Thyroid gland (tissue), 4 donors: ENCODE data around the gene LIMS1.

Experiments used
- CTCF ChIP-seq, 6 experiments: fragments of 200-600 bp in 3 of 6; fragments of 450-650 bp in 3 of 6; sonication (generic) in 3 of 6; IDR thresholded peaks; one replicate each; pipeline ENCODE4 v1.5.1; 2016 to 2019; ENCODE audit warnings: antibody characterized with exemption in 6 of 6, mild to moderate bottlenecking in 2 of 6, inconsistent platforms in 1 of 6, moderate library complexity in 1 of 6
- POLR2A ChIP-seq, 2 donors: fragments of 450-650 bp; IDR thresholded peaks; one replicate each; pipeline ENCODE4 v1.6.1; 2017; ENCODE audit warnings: antibody characterized with exemption in 2 of 2, mild to moderate bottlenecking in 2 of 2, moderate library complexity in 1 of 2

- TF ChIP-seq POLR2A (IDR thresholded peaks at IDR 0.05) (no peak), CTCF (IDR thresholded peaks at IDR 0.05) (no peak)
Measured at GRCh38 chr2:108635630-108636354, 101.5 kb downstream of the LIMS1 start.
